BLaER1 treated with 17β-estradiol and CSF1 and Interleukin-3, amounts not matched to agents 10 nM and 100 nM (cell line): ENCODE data around the gene XPR1.

Experiments
- H3K27ac ChIP-seq, 11 experiments: shearing (Covaris generic); formaldehyde crosslinking; 2 replicates each; pipeline ENCODE4 v1.8.1; 2022
- H3K27me3 ChIP-seq, 11 experiments: shearing (Covaris generic); formaldehyde crosslinking; 2 replicates each; pipeline ENCODE4 v1.8.1; 2022
- H3K36me3 ChIP-seq, 11 experiments: shearing (Covaris generic); formaldehyde crosslinking; 2 replicates each; pipeline ENCODE4 v1.8.1; 2022
- H3K4me1 ChIP-seq, 10 experiments: shearing (Covaris generic); formaldehyde crosslinking; 2 replicates each; pipeline ENCODE4 v1.8.1; 2022
- H3K4me2 ChIP-seq, 11 experiments: shearing (Covaris generic); formaldehyde crosslinking; 2 replicates each; pipeline ENCODE4 v1.8.1; 2022
- H3K4me3 ChIP-seq, 10 experiments: shearing (Covaris generic); formaldehyde crosslinking; 2 replicates each; pipeline ENCODE4 v1.8.1; 2022
- H3K9ac ChIP-seq, 11 experiments: shearing (Covaris generic); formaldehyde crosslinking; 2 replicates each; pipeline ENCODE4 v1.8.1; 2022
- H3K9me3 ChIP-seq, 11 experiments: shearing (Covaris generic); formaldehyde crosslinking; replicated peaks in 1 of 11; 2 replicates each; pipeline ENCODE4 v1.8.1; 2022
- H4K20me1 ChIP-seq, 11 experiments: shearing (Covaris generic); formaldehyde crosslinking; 2 replicates each; pipeline ENCODE4 v1.8.1; 2022
- Cebpa-rat ChIP-seq, 11 experiments: shearing (Covaris generic); IDR thresholded peaks; 2 replicates each; pipeline ENCODE4 v1.8.1; 2022

Gene XPR1

GRCh38 chr1:180775801-180776200 is 144.0 kb downstream of the XPR1 start:
- no peak overlapping the region for H3K27ac ChIP-seq
- peaks cover under 1 to 9% (median 2%) of the 10 kb centered on the region in 10 experiments; a peak in 12 of 20 replicates for H3K4me1 ChIP-seq
- peaks cover 8 to 19% (median 15%) of the 10 kb centered on the region in 11 experiments; a peak in 19 of 22 replicates for H3K9me3 ChIP-seq
- H3K9ac ChIP-seq, result no peak overlapping the region
- TF ChIP-seq Cebpa-rat (IDR thresholded peaks at IDR 0.05), result peak in 1 of 11 experiments; percentile 57; a peak in 1 of 22 replicates
- no peak overlapping the region for H3K4me3 ChIP-seq
- H3K36me3 ChIP-seq, result peaks cover 0 to 4% (median 0%) of the 10 kb centered on the region in 11 experiments; a peak in 1 of 22 replicates
- H3K27me3 ChIP-seq, result no peaks in the 10 kb centered on the region
- no peaks in the 10 kb centered on the region for H4K20me1 ChIP-seq
- no peak overlapping the region for H3K4me2 ChIP-seq

- Histone ChIP-seq H3K9ac (no peak overlapping the region), H3K27ac (no peak overlapping the region), H4K20me1 (no peaks in the 10 kb centered on the region), H3K9me3 (peaks cover 0 to 9% (median 7%) of the 10 kb centered on the region in 11 experiments; a peak in 14 of 22 replicates), H3K4me1 (peaks cover 0 to 9% (median 0%) of the 10 kb centered on the region in 10 experiments; a peak in 4 of 20 replicates), H3K27me3 (no peaks in the 10 kb centered on the region), H3K4me3 (no peak overlapping the region), H3K36me3 (peaks cover 0 to 4% (median 0%) of the 10 kb centered on the region in 11 experiments; a peak in 1 of 22 replicates), H3K4me2 (no peak overlapping the region)
- TF ChIP-seq Cebpa-rat (IDR thresholded peaks at IDR 0.05), result no peak
These were observed 145.4 kb downstream of the XPR1 start for GRCh38 chr1:180777072-180777689.

- Histone ChIP-seq H3K36me3 (0 out of 22 replicates have a peak, but pooled peaks cover 0 to 3% (median 0%) of the 10 kb centered on the region in 11 experiments), H3K4me1 (peaks cover 0 to 9% (median 0%) of the 10 kb centered on the region in 10 experiments; a peak in 4 of 20 replicates), H3K27ac (no peak overlapping the region), H3K9me3 (no peaks in the 10 kb centered on the region), H3K4me3 (no peak overlapping the region), H3K9ac (no peak overlapping the region), H4K20me1 (no peaks in the 10 kb centered on the region), H3K4me2 (no peak overlapping the region), H3K27me3 (no peaks in the 10 kb centered on the region)
- TF ChIP-seq Cebpa-rat (IDR thresholded peaks at IDR 0.05), result no peak
These were observed 147.1 kb downstream of the XPR1 start for GRCh38 chr1:180778782-180779398.

- H3K27me3 ChIP-seq, result no peaks in the 10 kb centered on the region
- H3K4me3 ChIP-seq, result no peak overlapping the region
- peaks cover 0 to 9% (median 0%) of the 10 kb centered on the region in 10 experiments; a peak in 4 of 20 replicates for H3K4me1 ChIP-seq
- H4K20me1 ChIP-seq, result no peaks in the 10 kb centered on the region
- H3K9ac ChIP-seq, result no peak overlapping the region
- 0 out of 22 replicates have a peak, but pooled peaks cover 0 to 3% (median 0%) of the 10 kb centered on the region in 11 experiments for H3K36me3 ChIP-seq
- TF ChIP-seq Cebpa-rat (IDR thresholded peaks at IDR 0.05), result no peak
- no peak overlapping the region for H3K4me2 ChIP-seq
- H3K27ac ChIP-seq, result no peak overlapping the region
- H3K9me3 ChIP-seq, result no peaks in the 10 kb centered on the region
These were observed 147.8 kb downstream of the XPR1 start for GRCh38 chr1:180779584-180779983.

GRCh38 chr1:180781718-180782117 is 149.9 kb downstream of the XPR1 start:
- Histone ChIP-seq H3K4me1 (peaks cover 0 to 9% (median 0%) of the 10 kb centered on the region in 10 experiments; a peak in 4 of 20 replicates), H3K27ac (no peak overlapping the region), H3K27me3 (no peaks in the 10 kb centered on the region), H3K9me3 (no peaks in the 10 kb centered on the region), H4K20me1 (no peaks in the 10 kb centered on the region; a peak in 1 of 22 replicates), H3K4me2 (no peak overlapping the region), H3K4me3 (no peak overlapping the region), H3K36me3 (no peaks in the 10 kb centered on the region), H3K9ac (no peak overlapping the region)
- no peak for TF ChIP-seq Cebpa-rat (IDR thresholded peaks at IDR 0.05)

GRCh38 chr1:180785291-180785690 is 153.5 kb downstream of the XPR1 start:
- no peaks in the 10 kb centered on the region; a peak in 1 of 22 replicates for H4K20me1 ChIP-seq
- no peak overlapping the region for H3K4me2 ChIP-seq
- no peaks in the 10 kb centered on the region for H3K27me3 ChIP-seq
- peaks cover 0 to 23% (median 8%) of the 10 kb centered on the region in 11 experiments; a peak in 8 of 22 replicates for H3K36me3 ChIP-seq
- H3K4me3 ChIP-seq, result no peak overlapping the region
- H3K9me3 ChIP-seq, result no peaks in the 10 kb centered on the region
- TF ChIP-seq Cebpa-rat (IDR thresholded peaks at IDR 0.05), result no peak
- no peak overlapping the region for H3K27ac ChIP-seq
- H3K4me1 ChIP-seq, result 0 out of 20 replicates have a peak, but pooled peaks cover 0 to under 1% (median 0%) of the 10 kb centered on the region in 10 experiments
- no peak overlapping the region for H3K9ac ChIP-seq

- Histone ChIP-seq H3K27ac (no peak overlapping the region), H3K9me3 (no peaks in the 10 kb centered on the region)
These were observed 154.1 kb downstream of the XPR1 start for GRCh38 chr1:180785887-180786286.

GRCh38 chr1:180786624-180787023 is 154.8 kb downstream of the XPR1 start:
- no peak for TF ChIP-seq Cebpa-rat (IDR thresholded peaks at IDR 0.05)
- no peaks in the 10 kb centered on the region; a peak in 1 of 22 replicates for H4K20me1 ChIP-seq
- H3K36me3 ChIP-seq, result peaks cover 0 to 23% (median 8%) of the 10 kb centered on the region in 11 experiments; a peak in 8 of 22 replicates
- H3K9me3 ChIP-seq, result no peaks in the 10 kb centered on the region
- H3K9ac ChIP-seq, result no peak overlapping the region
- H3K4me3 ChIP-seq, result no peak overlapping the region
- H3K4me1 ChIP-seq, result peaks cover 0 to 2% (median under 1%) of the 10 kb centered on the region in 10 experiments; a peak in 16 of 20 replicates
- no peaks in the 10 kb centered on the region for H3K27me3 ChIP-seq
- H3K27ac ChIP-seq, result no peak overlapping the region
- H3K4me2 ChIP-seq, result no peak overlapping the region

More at GRCh38 chr1:180785887-180786286, 154.1 kb downstream of the XPR1 start:
- TF ChIP-seq Cebpa-rat (IDR thresholded peaks at IDR 0.05), result no peak
- no peak overlapping the region for H3K4me2 ChIP-seq
- no peaks in the 10 kb centered on the region for H3K27me3 ChIP-seq
- no peaks in the 10 kb centered on the region for H3K4me1 ChIP-seq
- no peaks in the 10 kb centered on the region; a peak in 1 of 22 replicates for H4K20me1 ChIP-seq
- peaks cover 0 to 23% (median 8%) of the 10 kb centered on the region in 11 experiments; a peak in 8 of 22 replicates for H3K36me3 ChIP-seq
- no peak overlapping the region for H3K9ac ChIP-seq
- no peak overlapping the region for H3K4me3 ChIP-seq

GRCh38 chr1:180787628-180788307 is 155.9 kb downstream of the XPR1 start:
- no peaks in the 10 kb centered on the region for H3K27me3 ChIP-seq
- no peaks in the 10 kb centered on the region for H3K9me3 ChIP-seq
- H3K36me3 ChIP-seq, result peaks cover 0 to 23% (median 8%) of the 10 kb centered on the region in 11 experiments; a peak in 8 of 22 replicates
- no peak overlapping the region for H3K9ac ChIP-seq
- H3K4me2 ChIP-seq, result no peak overlapping the region
- H3K4me3 ChIP-seq, result no peak overlapping the region
- peaks cover 5 to 12% (median 8%) of the 10 kb centered on the region in 10 experiments; a peak in 19 of 20 replicates for H3K4me1 ChIP-seq
- H4K20me1 ChIP-seq, result no peaks in the 10 kb centered on the region; a peak in 1 of 22 replicates
- no peak overlapping the region for H3K27ac ChIP-seq
- no peak for TF ChIP-seq Cebpa-rat (IDR thresholded peaks at IDR 0.05)
